Measurements from ENCODE around the gene CSKMT.
"Not testable (repeated sequence)": the region's sequence is repeated elsewhere in the genome, so short reads cannot be mapped to it uniquely, and the experiment has no call there.

Gene CSKMT

GRCh38 chr11:62656796-62657429 lies 8.2 kb upstream of the CSKMT start:
- DNase-seq, result no peak

GRCh38 chr11:62664405-62665074 lies 572 bp upstream of the CSKMT start:
- DNase-seq, result peak; percentile 40

DNA sequence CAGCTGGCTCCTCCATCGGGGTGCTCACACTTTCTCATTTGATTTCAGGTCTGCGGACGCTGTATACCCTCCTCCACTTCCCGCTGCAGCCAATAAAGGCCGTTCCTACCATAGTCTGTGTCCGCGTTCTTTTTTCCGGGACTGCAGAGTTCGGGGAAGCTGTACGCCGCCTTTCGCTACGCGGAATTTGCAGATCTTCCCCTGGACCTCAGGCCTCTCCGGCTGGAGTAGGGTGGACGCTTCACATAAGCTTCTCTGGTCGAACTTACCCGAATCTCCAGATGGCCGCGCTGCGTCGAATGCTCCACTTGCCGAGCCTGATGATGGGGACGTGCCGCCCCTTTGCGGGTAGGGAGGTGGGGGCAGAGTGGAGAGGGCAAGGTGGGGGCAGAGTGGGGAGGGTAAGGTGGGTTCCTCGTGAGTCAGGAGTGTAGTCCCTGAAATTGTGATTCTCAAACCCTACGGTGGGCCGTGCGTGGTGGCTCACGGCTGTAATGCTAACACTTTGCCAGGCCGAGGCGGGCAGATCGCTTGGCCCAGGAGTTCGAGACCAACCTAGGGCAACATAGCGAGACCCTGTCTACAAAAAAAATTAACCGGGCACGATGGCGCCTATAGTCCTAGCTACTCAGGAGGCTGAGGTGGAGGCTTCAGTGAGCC lies 617 bp downstream of the CSKMT start:
- no peak for DNase-seq

DNA sequence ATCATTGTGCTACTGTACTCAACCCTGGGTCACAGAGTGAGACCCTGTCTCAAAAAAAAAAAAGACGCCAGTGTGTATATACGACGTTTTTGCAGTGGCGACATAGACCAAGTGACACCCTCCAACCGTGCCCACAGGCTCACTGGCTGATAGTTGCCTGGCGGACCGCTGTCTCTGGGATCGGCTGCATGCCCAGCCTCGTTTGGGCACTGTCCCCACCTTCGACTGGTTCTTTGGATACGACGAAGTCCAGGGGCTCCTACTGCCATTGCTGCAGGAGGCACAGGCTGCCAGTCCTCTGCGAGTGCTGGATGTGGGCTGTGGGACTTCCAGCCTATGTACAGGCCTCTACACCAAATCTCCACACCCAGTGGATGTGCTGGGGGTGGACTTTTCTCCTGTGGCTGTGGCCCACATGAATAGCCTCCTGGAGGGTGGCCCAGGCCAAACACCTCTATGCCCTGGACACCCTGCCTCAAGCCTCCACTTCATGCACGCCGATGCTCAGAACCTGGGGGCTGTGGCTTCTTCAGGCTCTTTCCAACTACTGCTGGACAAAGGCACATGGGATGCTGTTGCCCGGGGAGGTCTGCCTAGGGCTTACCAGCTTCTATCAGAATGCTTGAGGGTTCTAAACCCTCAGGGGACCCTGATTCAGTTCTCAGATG lies 1.3 kb downstream of the CSKMT start:
- no peak for DNase-seq

DNA sequence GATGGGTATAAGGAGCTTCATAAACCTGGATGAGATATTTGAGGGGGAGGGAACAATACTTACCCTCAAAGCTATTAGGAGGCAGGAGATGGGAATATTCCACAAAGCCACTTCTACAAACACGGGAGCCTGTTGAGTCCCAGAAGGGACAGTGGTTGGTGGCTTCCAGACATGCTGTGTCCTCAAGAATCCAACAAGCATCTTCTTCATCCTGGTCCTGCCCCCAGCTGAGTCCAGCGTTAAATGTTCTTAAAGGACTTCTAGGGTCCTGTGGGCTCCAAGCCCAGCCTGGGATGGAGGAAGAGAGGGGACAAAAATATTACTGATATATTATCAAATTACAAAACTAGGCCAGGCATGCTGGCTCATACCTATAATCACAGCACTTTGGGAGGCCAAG lies 2.3 kb downstream of the CSKMT start:
- no peak for DNase-seq

GRCh38 chr11:62669420-62670161 lies 4.5 kb downstream of the CSKMT start:
- peak; percentile 22 for DNase-seq

DNA sequence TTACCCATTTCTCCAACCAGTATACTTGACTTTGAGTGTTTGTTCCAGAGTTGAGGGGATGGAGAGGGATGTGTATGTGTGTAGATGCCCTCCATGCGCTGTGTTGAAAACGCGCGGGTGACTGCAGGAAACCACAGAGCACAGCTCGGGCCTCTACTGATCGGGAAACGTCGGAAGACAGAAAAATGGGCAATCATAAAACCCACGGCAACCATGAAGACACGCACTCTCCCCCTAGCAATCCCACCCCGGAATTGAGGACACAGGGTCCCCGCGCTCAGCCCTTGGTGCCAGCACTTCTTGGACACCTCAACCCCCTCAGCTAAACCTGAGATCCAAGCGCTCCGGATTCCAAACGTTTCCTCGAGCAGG lies 6.1 kb downstream of the CSKMT start:
- DNase-seq, result no peak

DNA sequence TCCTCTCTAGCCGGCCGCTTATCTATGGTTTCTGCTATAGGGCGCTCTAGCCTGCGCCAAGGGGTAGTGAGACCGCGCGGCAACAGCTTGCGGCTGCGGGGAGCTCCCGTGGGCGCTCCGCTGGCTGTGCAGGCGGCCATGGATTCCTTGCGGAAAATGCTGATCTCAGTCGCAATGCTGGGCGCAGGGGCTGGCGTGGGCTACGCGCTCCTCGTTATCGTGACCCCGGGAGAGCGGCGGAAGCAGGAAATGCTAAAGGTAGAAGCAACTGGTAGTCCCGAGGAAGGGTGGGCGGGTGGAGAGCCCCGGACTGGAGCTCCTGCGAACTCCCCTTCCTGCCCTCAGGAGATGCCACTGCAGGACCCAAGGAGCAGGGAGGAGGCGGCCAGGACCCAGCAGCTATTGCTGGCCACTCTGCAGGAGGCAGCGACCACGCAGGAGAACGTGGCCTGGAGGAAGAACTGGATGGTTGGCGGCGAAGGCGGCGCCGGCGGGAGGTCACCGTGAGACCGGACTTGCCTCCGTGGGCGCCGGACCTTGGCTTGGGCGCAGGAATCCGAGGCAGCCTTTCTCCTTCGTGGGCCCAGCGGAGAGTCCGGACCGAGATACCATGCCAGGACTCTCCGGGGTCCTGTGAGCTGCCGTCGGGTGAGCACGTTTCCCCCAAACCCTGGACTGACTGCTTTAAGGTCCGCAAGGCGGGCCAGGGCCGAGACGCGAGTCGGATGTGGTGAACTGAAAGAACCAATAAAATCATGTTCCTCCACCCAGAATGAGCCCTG lies 6.7 kb downstream of the CSKMT start, which contains the start of the genes LBHD1 and UQCC3:
TSS of gene LBHD1 (minus strand) at position 660 of the 782 bp plus-strand sequence. CDS start 2,236 bp downstream, outside the sequence.
TSS of gene UQCC3 (plus strand) at position 66 of the 782 bp plus-strand sequence. CDS start at position 139, 73 bp downstream.
- DNase-seq, result peak; percentile 66

GRCh38 chr11:62673196-62673525 lies 8.0 kb downstream of the CSKMT start:
- DNase-seq, result no peak

GRCh38 chr11:62675415-62675814 lies 10.3 kb downstream of the CSKMT start:
- DNase-seq, result not testable (repeated sequence)

- no peak for DNase-seq
Measured at GRCh38 chr11:62676698-62677097, 11.6 kb downstream of the CSKMT start.

DNA sequence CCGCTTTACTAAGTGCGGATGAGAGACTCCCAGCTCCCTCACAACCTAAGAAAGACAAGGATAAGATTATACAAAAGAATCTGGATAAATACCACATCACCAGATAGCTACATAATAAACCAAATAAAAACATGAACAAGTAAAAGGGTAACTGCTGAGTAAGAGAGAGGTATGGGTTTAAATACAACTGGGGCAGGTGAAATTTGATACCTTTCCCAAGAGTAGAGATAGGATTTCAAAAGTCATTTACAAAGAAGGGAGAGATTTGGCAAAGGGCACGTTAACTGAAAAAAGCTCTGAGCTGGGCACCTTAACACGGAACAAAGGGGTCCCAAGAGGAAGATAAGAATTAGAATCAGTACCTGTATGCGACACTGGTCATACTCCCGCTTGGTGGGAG lies 12.0 kb downstream of the CSKMT start:
- DNase-seq, result no peak

DNA sequence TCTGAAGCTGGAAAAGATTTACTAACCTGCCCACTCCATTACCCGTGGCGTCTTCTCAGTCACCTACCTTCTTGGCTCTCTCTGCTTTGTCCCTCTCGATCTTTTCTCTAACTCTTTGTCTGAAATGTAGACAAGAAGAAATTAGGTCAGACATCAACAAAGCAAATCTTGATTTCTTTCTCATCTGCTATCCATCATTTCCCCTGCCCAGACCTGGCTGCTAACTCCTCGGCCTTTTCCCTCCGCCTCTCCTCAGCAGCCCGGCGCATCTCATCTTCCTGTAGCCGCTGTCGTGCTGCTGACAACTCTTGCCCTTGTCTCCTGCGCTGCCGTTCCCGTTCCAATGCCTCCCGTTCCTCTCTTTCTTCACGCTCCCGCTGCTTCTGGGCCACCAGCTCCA lies 12.6 kb downstream of the CSKMT start:
- DNase-seq, result no peak

GRCh38 chr11:62678433-62678769 lies 13.3 kb downstream of the CSKMT start:
- DNase-seq, result no peak

GRCh38 chr11:62678770-62679696 lies 13.9 kb downstream of the CSKMT start, which contains the start of gene UBXN1:
TSS of gene UBXN1 (minus strand) at chr11:62679073. CDS start at chr11:62678923, 150 bp downstream.
- DNase-seq, result peak; percentile 67

DNA sequence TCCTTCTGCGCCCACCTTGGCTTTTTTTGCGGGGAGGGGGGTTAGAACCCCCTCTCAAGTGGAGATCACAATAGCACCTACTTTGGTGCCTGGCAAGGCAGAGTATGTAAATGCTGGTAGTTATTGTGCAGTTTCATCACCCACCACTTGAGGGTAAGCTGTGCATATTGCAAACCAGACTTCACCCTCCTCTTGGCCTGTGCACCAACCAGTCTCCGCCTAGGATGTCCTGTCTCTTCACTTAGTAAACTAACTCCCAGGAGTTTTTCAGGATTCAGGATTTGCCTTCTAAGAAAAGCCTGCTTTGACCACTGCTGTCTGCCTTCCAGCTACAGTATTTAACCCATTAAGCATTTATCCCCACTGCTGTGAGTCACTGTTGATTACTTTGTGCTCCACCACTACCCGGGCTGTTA lies 15.7 kb downstream of the CSKMT start:
- DNase-seq, result peak; percentile 67

GRCh38 chr11:62682518-62682917 lies 17.4 kb downstream of the CSKMT start:
- DNase-seq, result no peak

DNA sequence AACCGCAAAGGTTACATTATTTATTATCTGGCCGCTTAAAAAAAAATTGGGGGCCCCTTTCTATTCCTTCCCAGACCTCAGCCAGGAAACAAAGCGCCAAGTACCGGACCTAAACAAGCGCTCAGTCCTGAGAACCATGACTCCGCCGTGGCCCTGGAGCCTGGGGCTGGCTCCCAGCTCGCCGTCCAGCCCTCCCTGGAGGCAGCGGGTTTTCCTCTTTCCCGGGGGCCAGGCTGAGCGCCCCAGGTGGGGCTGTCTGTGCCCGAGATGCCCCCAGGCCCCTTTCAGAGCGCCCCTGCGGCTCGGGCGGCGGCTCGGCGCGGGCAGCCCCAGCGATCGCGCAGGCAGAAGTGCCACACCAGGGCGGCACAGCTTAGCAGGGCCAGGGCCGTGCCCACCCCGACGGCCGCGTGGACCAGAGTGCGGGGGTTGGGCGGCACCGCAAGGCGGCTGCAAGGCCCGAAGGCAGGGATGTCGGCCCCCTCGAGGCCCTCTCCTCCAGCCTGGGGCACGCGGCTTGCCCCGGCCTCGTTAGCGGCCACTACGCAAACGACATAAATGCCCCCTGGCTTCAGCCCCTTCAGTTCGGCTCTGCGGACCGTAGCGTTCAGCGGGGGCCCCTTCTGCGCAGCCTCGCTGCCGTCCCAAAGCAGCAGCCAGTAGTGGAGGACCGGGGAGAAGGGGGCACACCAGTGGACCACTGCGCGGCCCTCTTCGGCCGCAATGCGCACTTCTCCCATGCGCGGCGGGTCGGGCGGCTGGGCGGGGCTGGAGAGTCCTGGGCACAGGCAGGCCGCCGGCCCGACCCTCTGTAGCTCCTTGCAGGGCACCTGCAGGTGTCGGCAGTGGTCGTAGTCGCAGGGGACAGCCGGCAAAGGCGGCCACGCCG lies 22.6 kb downstream of the CSKMT start:
- DNase-seq, result no peak

GRCh38 chr11:62688491-62688890 lies 23.4 kb downstream of the CSKMT start:
- DNase-seq, result no peak
